ENCODE results near the gene CBY2.

GRCh38 chr13:45696610-45697226 lies 5.4 kb upstream of the CBY2 start:
- TF ChIP-seq CTCF (IDR thresholded peaks at IDR 0.05) = no peak
- TF ChIP-seq POLR2A (IDR thresholded peaks at IDR 0.05) = no peak
